Nephron (organoid): Measurements from ENCODE around the gene CHRNA3.
A peak's percentile ranks its signal among the peaks of the same experiment; 100 is the strongest.
"Not testable (repeated sequence)": the region's sequence is repeated elsewhere in the genome, so short reads cannot be mapped to it uniquely, and the experiment has no call there.

Source experiments
- H3K27ac Mint-ChIP-seq, 3 experiments: 2 replicates each; pipeline ENCODE4 v1.8.0; 2020; ENCODE audit warnings: mixed read lengths in 3 of 3, mild to moderate bottlenecking in 2 of 3, moderate library complexity in 1 of 3
- H3K27me3 Mint-ChIP-seq: 2 replicates; pipeline ENCODE4 v1.8.0; 2021; ENCODE audit warnings: low read depth, mild to moderate bottlenecking, moderate library complexity, mixed read lengths
- H3K36me3 Mint-ChIP-seq: 2 replicates; pipeline ENCODE4 v1.8.0; 2020; ENCODE audit warnings: low read depth, mixed read lengths
- H3K4me1 Mint-ChIP-seq: 2 replicates; pipeline ENCODE4 v1.8.0; 2020; ENCODE audit warnings: mixed read lengths
- H3K4me3 Mint-ChIP-seq, 3 experiments: 2 replicates each; pipeline ENCODE4 v1.8.0; 2020; ENCODE audit warnings: mild to moderate bottlenecking in 3 of 3, mixed read lengths in 3 of 3, moderate library complexity in 2 of 3
- H3K9me3 Mint-ChIP-seq: 2 replicates; pipeline ENCODE4 v1.8.0; 2020; ENCODE audit warnings: mixed read lengths
- CTCF ChIP-seq, 3 experiments: fragments of 200-600 bp; sonication (generic); IDR thresholded peaks; one replicate each; pipeline ENCODE4 v1.5.0; 2021; ENCODE audit warnings: antibody characterized with exemption in 3 of 3; ENCODE audit not compliant: unreplicated experiment in 3 of 3

CHRNA3 gene

GRCh38 chr15:78618064-78618463, 2.7 kb downstream of the CHRNA3 start:
- Mint-ChIP-seq H3K27ac (no peak overlapping the region), H3K9me3 (no peaks in the 10 kb centered on the region), H3K4me3 (no peak overlapping the region), H3K4me1 (peaks cover 16% of the 10 kb centered on the region), H3K27me3 (peaks cover 57% of the 10 kb centered on the region), H3K36me3 (no peaks in the 10 kb centered on the region)
- TF ChIP-seq CTCF (IDR thresholded peaks at IDR 0.05; ENCODE audit: unreplicated experiment in 3 of 3) = no peak

GRCh38 chr15:78617516-78617915, 3.3 kb downstream of the CHRNA3 start:
- no peaks in the 10 kb centered on the region for H3K36me3 Mint-ChIP-seq
- H3K27me3 Mint-ChIP-seq = peaks cover 51% of the 10 kb centered on the region
- TF ChIP-seq CTCF (IDR thresholded peaks at IDR 0.05; ENCODE audit: unreplicated experiment in 3 of 3) = no peak
- no peaks in the 10 kb centered on the region for H3K9me3 Mint-ChIP-seq
- peaks cover 16% of the 10 kb centered on the region for H3K4me1 Mint-ChIP-seq
- no peak overlapping the region for H3K27ac Mint-ChIP-seq
- no peak overlapping the region for H3K4me3 Mint-ChIP-seq

GRCh38 chr15:78617076-78617475, 3.7 kb downstream of the CHRNA3 start:
- Mint-ChIP-seq H3K9me3 (no peaks in the 10 kb centered on the region), H3K4me1 (peaks cover 16% of the 10 kb centered on the region), H3K4me3 (no peak overlapping the region), H3K27me3 (peaks cover 47% of the 10 kb centered on the region), H3K36me3 (no peaks in the 10 kb centered on the region), H3K27ac (no peak overlapping the region)
- no peak for TF ChIP-seq CTCF (IDR thresholded peaks at IDR 0.05; ENCODE audit: unreplicated experiment in 3 of 3)

- TF ChIP-seq CTCF (IDR thresholded peaks at IDR 0.05; ENCODE audit: unreplicated experiment in 3 of 3) = no peak
- Mint-ChIP-seq H3K27me3 (peaks cover 41% of the 10 kb centered on the region), H3K4me1 (peaks cover 16% of the 10 kb centered on the region), H3K4me3 (no peak overlapping the region), H3K9me3 (no peaks in the 10 kb centered on the region), H3K36me3 (no peaks in the 10 kb centered on the region), H3K27ac (no peak overlapping the region)
Measured at GRCh38 chr15:78616506-78616905, 4.3 kb downstream of the CHRNA3 start.

- Mint-ChIP-seq H3K9me3 (peaks cover 1% of the 10 kb centered on the region), H3K4me3 (no peak overlapping the region), H3K27me3 (peaks cover 35% of the 10 kb centered on the region), H3K36me3 (no peaks in the 10 kb centered on the region), H3K27ac (no peak overlapping the region), H3K4me1 (peaks cover 16% of the 10 kb centered on the region)
- no peak for TF ChIP-seq CTCF (IDR thresholded peaks at IDR 0.05; ENCODE audit: unreplicated experiment in 3 of 3)
Measured at GRCh38 chr15:78615151-78615589, 5.6 kb downstream of the CHRNA3 start.

- Mint-ChIP-seq H3K36me3 (no peaks in the 10 kb centered on the region), H3K4me1 (peaks cover 11% of the 10 kb centered on the region), H3K27me3 (peaks cover 26% of the 10 kb centered on the region), H3K9me3 (peaks cover 8% of the 10 kb centered on the region), H3K4me3 (no peak overlapping the region), H3K27ac (peak overlapping the region in 1 of 3 experiments; percentile 15)
- TF ChIP-seq CTCF (IDR thresholded peaks at IDR 0.05; ENCODE audit: unreplicated experiment in 3 of 3) = no peak
Measured at GRCh38 chr15:78614021-78614420, 6.8 kb downstream of the CHRNA3 start.

- not testable (repeated sequence) for H3K27ac Mint-ChIP-seq, H3K36me3 Mint-ChIP-seq, H3K4me1 Mint-ChIP-seq, H3K4me3 Mint-ChIP-seq
- Mint-ChIP-seq H3K27me3 (peaks cover 18% of the 10 kb centered on the region), H3K9me3 (peaks cover 15% of the 10 kb centered on the region)
Measured at GRCh38 chr15:78609551-78609950, 11.2 kb downstream of the CHRNA3 start.
